ENCODE results near the gene KLF3.
A peak's percentile ranks its signal among the peaks of the same experiment; 100 is the strongest.
"Not testable (repeated sequence)": the region's sequence is repeated elsewhere in the genome, so short reads cannot be mapped to it uniquely, and the experiment has no call there.

KLF3 gene

DNA sequence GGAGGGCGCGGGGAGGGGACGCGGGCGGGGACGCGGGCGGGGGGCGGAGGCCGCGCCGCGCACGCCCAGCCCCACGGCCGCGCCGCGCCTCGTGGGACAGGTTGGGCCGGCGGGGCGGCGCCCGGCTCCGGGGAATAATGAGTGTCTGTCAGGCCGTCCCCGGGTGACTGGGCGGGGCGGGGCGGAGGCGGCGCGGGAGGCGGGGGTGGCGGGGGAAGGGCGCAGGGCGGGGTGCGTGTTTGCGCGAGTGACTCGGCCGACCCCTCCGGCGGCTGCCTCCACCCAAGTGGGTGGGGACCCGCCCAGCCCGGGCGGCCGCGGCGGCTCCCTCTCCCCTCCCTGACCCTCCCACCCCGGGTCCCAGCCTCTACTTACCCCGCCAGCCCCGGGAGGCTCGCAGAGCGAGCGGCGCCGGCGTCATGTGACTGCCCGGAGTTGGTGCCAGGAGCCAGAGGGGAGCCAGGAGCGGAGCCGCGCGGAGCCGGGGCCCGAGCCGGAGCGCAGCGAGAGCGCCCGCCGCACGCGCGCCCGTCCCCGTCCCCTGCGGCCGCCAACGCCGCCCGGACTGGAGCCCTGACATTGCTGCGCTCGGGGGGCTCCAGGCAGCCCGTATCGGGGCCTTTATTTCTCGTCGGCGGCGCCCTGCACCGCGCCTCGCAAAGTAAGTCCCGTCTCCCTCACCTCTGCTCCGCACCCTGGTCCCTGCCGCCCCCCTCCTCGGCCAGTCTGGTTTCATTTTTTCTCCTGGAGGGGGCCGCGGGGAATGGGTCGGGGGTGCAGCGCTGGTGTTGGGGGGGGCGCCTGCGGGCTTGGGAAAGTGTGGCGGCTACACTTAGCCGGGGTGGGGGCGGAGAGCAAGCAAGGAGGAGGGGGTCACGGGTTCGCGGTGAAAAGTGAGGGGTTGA, at the start of gene KLF3:
Gene KLF3, plus strand, starts transcription at position 399 of the 905 bp plus-strand sequence. CDS start 16,427 bp downstream, outside the sequence.
- H3K9me3 Mint-ChIP-seq = peaks cover 0 to 4% of the 10 kb centered on the region in 2 donors

DNA sequence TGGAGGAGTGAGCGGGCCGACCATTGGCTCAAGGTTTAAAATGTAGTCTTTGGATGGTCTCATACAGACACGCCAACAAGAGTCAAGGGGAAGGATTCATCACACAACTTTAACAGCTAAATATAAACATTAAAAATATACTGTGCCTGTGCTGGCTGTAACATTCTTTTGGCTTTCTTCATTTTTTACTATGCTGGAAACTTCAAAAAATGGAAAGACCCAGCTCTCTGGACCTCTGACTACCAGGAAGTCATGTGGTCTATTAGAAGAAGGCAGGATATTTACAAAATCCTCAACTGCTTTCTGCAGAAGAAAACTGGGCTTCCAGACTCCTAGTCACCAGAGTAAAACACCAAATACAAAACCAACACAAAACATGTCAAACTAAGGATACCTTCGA, 49.8 kb upstream of the KLF3 start:
- Mint-ChIP-seq H3K9me3 (no peaks in the 10 kb centered on the region), H3K27ac (no peak overlapping the region), H3K36me3 (peaks cover 0 to 1% of the 10 kb centered on the region in 2 donors), H3K4me3 (no peak overlapping the region), H3K27me3 (no peaks in the 10 kb centered on the region), H3K4me1 (peaks cover 4 to 5% of the 10 kb centered on the region in 2 donors)
- ATAC-seq (replicated peaks) (no peak), DNase-seq (no peak)

More for the DNA sequence above, at the start of gene KLF3:
- DNase-seq (peak; percentile 71), ATAC-seq (replicated peaks) (peak; percentile 76 to 84)
- peaks cover 40 to 56% of the 10 kb centered on the region in 2 donors for H3K4me1 Mint-ChIP-seq
- no peaks in the 10 kb centered on the region for H3K36me3 Mint-ChIP-seq
- H3K27me3 Mint-ChIP-seq = no peaks in the 10 kb centered on the region
- peak within 1 kb of the TSS; percentile 81 for H3K27ac Mint-ChIP-seq
- peak within 1 kb of the TSS; percentile 83 to 88 for H3K4me3 Mint-ChIP-seq

DNA sequence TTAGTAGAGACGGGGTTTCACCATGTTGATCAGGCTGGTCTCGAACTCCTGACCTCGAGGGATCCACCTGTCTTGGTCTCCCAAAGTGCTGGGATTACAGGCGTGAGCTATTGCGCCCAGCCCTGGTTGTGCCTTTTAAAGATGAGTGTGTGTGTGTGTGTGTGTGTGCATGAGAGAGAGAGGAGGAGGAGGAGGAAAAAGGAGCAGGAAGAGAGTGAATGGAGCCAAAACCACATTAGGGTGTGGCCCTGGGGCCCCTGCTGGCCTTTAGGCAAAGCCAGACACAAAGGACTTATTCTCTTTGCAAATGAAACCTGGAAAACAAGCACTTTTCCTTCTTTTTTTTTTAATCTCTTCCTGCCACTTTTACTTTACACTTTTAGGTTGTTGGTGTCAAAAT, 48.2 kb upstream of the KLF3 start:
- no peak for ATAC-seq (replicated peaks)
- Mint-ChIP-seq H3K27me3 (no peaks in the 10 kb centered on the region), H3K4me1 (peaks cover 4 to 7% of the 10 kb centered on the region in 2 donors), H3K36me3 (peaks cover 0 to 1% of the 10 kb centered on the region in 2 donors), H3K4me3 (no peak overlapping the region), H3K9me3 (no peaks in the 10 kb centered on the region), H3K27ac (no peak overlapping the region)
- no peak for DNase-seq

DNA sequence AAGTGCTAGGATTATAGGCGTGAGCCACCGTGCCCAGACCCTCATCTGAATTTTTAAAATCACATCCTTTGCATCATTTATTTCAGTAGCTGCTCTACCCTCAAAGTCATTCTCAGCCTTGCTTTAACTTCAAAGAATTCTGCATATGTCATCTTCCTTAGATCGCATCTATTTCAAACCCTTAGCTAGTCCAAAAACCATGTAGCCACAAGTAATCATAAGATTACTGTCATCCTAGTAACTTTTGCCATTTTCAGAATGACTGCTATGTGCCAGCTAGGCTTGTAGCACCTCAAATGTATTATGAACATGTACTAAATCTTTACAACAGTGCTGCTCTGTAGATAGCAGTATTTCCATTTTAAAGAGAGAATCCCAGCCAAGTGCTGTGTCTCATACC, 45.5 kb upstream of the KLF3 start:
- DNase-seq (no peak), ATAC-seq (replicated peaks) (no peak)
- Mint-ChIP-seq H3K9me3 (no peaks in the 10 kb centered on the region), H3K36me3 (peaks cover 0 to 1% of the 10 kb centered on the region in 2 donors), H3K4me3 (no peak overlapping the region), H3K4me1 (peaks cover 6 to 7% of the 10 kb centered on the region in 2 donors), H3K27ac (no peak overlapping the region), H3K27me3 (no peaks in the 10 kb centered on the region)

DNA sequence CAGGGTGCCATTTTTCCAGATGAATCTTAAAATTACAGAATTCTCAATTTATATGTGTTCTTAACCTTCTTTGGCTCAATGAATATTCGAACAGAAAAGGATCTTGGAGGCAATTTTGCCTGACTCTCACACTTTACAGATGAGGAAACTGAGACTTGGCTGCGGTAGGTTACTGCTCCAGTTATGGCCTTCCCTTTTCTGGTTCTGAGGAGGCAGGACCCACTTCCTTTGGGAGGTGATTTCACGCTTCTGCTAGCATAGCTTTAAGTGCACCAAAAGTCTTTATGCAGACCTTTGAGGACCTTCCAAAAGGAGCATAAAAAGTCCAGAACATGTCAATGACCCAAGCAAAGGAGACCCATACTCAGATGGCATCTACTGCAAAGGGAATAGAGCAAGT, 44.7 kb upstream of the KLF3 start:
- H3K27me3 Mint-ChIP-seq = no peaks in the 10 kb centered on the region
- H3K4me3 Mint-ChIP-seq = no peak overlapping the region
- no peak for ATAC-seq (replicated peaks)

DNA sequence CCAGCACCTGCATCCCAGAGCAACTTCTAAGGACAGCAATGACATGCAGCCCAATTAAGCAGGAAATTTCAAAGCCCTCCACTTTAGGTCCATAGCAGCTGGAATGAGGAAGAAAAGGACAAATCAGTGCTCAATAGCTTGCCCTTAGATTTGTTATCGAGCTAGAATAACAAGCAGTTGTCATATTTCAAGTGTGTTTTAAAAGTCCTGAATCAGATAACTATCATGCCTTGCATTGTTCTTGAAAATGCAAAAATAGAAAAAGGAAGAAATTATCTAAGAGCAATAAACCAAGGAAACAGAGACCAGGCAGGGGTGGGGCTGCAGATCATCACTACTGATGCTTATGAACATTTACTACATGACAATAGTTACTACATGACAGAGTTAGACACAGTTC, 43.9 kb upstream of the KLF3 start:
- H3K27ac Mint-ChIP-seq = no peak overlapping the region
- no peak overlapping the region for H3K4me3 Mint-ChIP-seq
- no peaks in the 10 kb centered on the region for H3K9me3 Mint-ChIP-seq
- H3K27me3 Mint-ChIP-seq = no peaks in the 10 kb centered on the region
- ATAC-seq (replicated peaks) (no peak), DNase-seq (no peak)
- H3K36me3 Mint-ChIP-seq = peaks cover 0 to 1% of the 10 kb centered on the region in 2 donors
- H3K4me1 Mint-ChIP-seq = peaks cover 6 to 7% of the 10 kb centered on the region in 2 donors

More for the DNA sequence above, 44.7 kb upstream of the KLF3 start:
- no peak overlapping the region for H3K27ac Mint-ChIP-seq
- peaks cover 6 to 7% of the 10 kb centered on the region in 2 donors for H3K4me1 Mint-ChIP-seq
- H3K36me3 Mint-ChIP-seq = peaks cover 0 to 1% of the 10 kb centered on the region in 2 donors
- DNase-seq = no peak
- no peaks in the 10 kb centered on the region for H3K9me3 Mint-ChIP-seq

DNA sequence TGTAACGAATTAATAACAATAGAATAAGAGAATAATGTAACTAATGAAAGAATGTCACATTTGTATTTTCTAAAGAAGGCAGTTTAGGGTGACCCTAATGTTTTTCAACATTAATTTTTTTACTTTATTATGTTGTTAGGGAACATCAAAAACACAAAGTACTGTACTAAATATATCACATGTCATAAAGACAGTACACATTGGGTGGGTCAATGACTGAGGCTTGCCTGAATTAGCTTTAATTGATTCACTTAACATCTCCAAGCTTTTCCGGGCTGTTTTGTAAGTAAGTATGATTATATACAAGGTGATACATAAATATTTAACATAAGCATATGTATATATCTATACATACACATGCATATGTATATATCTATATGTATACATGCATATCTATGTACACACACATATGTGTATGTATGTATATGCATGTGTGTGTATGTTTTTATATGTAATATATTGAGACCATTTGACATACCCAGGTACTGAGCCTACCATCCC, 43.4 kb upstream of the KLF3 start:
- H3K9me3 Mint-ChIP-seq = no peaks in the 10 kb centered on the region
- H3K36me3 Mint-ChIP-seq = peaks cover 0 to 1% of the 10 kb centered on the region in 2 donors
- H3K4me3 Mint-ChIP-seq = no peak overlapping the region
- peaks cover 6 to 7% of the 10 kb centered on the region in 2 donors for H3K4me1 Mint-ChIP-seq
- DNase-seq (no peak), ATAC-seq (replicated peaks) (no peak)
- no peak overlapping the region for H3K27ac Mint-ChIP-seq
- no peaks in the 10 kb centered on the region for H3K27me3 Mint-ChIP-seq

DNA sequence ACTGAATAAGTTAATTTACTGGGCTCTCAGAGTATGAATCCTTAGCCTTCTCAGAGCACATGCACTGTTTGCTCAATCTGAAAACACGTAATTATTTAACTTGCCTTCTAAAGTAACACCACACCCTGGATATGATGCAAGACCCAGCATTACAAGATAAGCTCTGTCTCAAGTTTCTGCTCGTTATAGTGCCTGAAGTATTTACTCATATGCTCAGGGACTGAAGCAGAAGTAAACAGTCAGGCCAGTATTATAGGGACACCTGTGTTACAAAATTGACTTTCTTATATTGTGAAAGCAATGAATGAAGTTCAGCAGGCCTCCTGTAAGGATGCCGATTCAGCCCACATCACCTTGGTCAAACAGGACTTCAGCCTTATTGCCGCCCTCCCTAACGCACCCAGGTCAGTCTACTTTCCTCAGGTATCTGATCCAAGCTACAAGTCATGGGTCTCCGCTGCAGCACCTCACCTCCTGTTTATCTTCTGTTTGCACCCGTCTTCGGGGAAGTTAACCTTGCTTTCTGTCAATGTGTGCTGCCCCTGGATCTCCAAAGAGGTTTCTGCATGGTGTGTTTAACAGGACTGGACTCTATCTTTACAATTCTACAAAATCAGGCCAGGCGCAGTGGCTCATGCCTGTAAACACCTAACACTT, 42.8 kb upstream of the KLF3 start:
- Mint-ChIP-seq H3K4me3 (no peak overlapping the region), H3K27ac (no peak overlapping the region), H3K9me3 (no peaks in the 10 kb centered on the region), H3K4me1 (peaks cover 5 to 7% of the 10 kb centered on the region in 2 donors), H3K36me3 (no peaks in the 10 kb centered on the region), H3K27me3 (no peaks in the 10 kb centered on the region)
- ATAC-seq (replicated peaks) (no peak), DNase-seq (no peak)

DNA sequence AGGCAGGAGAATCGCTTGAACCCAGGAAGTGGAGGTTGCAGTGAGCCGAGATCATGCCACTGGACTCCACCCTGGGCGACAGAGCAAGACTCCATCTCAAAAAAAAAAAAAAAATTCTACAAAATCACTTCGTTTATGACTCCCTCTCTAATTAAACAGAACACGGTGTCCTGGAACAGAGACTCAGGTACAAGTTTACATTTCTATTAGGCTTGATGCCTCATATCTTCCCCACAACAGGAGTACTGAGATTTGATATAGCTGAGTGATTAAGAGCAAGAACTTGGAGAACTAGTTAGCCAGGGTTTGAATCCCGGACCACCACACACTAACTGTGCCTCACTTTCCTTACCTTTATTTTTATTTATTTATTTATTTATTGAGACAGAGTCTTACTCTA, 42.2 kb upstream of the KLF3 start:
- no peak for ATAC-seq (replicated peaks)
- Mint-ChIP-seq H3K36me3 (no peaks in the 10 kb centered on the region), H3K4me3 (no peak overlapping the region), H3K27ac (no peak overlapping the region), H3K27me3 (no peaks in the 10 kb centered on the region), H3K4me1 (peaks cover 5 to 7% of the 10 kb centered on the region in 2 donors), H3K9me3 (no peaks in the 10 kb centered on the region)
- DNase-seq = no peak

DNA sequence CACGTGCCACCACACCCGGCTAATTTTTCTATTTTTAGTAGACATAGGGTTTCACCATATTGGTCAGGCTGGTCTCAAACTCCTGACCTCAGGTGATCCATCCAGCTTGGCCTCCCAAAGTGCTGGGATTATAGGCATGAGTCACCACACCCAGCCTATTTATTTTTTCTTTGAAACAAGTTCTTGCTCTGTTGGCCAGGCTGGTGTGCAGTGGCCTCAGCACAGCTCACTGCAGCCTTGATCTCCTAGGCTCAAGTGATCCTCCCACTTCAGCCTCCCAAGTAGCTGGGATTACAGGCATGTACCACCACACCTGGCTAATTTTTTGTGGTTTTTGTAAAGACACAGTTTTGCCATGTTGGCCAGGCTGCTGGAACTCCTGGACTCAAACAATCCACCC, 41.7 kb upstream of the KLF3 start:
- not testable (repeated sequence) for H3K27me3 Mint-ChIP-seq; H3K36me3 Mint-ChIP-seq; H3K9me3 Mint-ChIP-seq; H3K4me3 Mint-ChIP-seq; H3K27ac Mint-ChIP-seq; DNase-seq; ATAC-seq (replicated peaks); H3K4me1 Mint-ChIP-seq

DNA sequence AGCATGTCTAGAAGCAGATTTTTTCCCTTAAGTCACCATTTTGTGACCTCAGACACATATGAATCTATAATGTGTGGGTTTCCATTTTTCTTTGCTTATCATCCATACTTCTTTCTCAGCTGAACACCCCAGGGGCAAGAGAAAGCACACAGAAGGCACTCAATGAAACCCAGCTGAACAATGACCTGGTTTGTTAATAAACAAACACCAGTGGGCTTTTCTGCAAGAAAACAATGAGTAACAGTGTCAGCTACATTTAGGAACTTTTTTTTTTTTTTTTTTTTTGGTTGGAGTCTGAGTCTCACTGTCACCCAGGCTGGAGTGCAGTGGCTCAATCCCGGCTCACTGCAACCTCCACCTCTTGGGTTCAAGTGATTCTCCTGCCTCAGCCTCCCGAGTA, 40.7 kb upstream of the KLF3 start:
- no peak for ATAC-seq (replicated peaks)
- Mint-ChIP-seq H3K27ac (no peak overlapping the region), H3K9me3 (no peaks in the 10 kb centered on the region), H3K4me1 (peaks cover 5 to 7% of the 10 kb centered on the region in 2 donors), H3K36me3 (peaks cover 0 to 3% of the 10 kb centered on the region in 2 donors), H3K4me3 (no peak overlapping the region), H3K27me3 (no peaks in the 10 kb centered on the region)
- DNase-seq = no peak

DNA sequence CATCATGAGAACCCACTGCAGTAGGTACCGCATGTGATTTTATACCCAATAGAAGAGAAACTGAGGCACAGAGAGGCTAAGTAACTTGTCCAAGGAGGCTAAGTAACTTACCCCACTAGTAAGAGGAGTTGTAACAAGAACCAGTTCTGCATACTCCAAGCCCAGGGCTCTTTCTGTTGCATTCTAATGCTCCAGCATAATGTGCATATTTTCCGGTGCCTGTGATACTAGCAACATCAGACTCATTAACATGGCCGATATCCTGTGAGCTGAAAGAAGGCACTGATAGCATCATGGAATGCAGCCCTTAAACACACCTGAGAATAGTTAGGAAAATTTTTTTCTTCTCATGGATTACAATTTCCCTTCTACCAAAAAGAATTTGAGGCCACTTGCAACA, 39.7 kb upstream of the KLF3 start:
- Mint-ChIP-seq H3K27me3 (no peaks in the 10 kb centered on the region), H3K9me3 (no peaks in the 10 kb centered on the region), H3K36me3 (peaks cover 0 to 3% of the 10 kb centered on the region in 2 donors), H3K4me1 (peaks cover 5 to 7% of the 10 kb centered on the region in 2 donors), H3K4me3 (no peak overlapping the region), H3K27ac (no peak overlapping the region)
- DNase-seq = no peak
- ATAC-seq (replicated peaks) = no peak

DNA sequence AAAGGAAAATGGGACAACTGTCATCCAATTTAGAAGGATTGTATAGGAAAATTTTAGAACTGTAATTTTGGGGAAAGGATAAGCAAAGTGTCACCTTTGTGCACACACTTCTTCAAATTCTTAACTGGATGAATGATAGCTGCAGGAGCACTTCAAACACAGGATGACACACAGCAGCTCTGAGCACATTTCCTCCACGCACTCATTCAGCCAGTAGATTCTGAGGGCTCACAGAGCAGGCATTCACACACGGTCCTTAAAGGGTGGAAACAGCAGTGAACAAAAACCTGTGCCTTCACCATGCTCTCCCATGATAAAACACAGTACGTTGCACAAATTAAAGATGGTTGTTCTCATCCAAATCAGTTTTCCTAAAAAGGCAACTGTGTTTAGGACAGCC, 38.5 kb upstream of the KLF3 start:
- DNase-seq (no peak), ATAC-seq (replicated peaks) (no peak)
- Mint-ChIP-seq H3K4me3 (no peak overlapping the region), H3K27ac (no peak overlapping the region), H3K27me3 (no peaks in the 10 kb centered on the region), H3K36me3 (peaks cover 0 to 3% of the 10 kb centered on the region in 2 donors), H3K4me1 (peaks cover 0 to 2% of the 10 kb centered on the region in 2 donors), H3K9me3 (no peaks in the 10 kb centered on the region)

DNA sequence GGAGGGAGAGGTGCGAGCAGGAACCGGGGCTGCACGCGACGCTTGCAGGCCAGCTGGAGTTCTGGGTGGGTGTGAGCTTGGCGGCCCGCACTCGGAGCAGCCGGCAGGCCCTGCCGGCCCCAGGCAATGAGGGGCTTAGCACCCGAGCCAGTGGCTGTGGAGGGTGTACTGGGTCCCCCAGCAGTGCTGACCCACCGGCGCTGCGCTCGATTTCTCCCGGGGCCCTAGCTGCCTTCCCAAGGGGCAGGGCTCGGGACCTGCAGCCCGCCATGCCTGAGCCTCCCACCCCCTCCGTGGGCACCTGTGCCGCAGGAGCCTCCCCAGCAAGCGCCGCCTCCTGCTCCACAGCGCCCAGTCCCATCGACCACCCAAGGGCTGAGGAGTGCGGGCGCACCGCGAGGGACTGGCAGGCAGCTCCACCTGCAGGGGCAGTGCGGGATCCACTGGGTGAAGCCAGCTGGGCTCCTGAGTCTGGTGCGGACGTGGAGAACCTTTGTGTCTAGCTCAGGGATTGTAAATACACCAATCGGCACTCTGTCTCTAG, 37.0 kb upstream of the KLF3 start:
- H3K27ac Mint-ChIP-seq; H3K27me3 Mint-ChIP-seq; H3K4me1 Mint-ChIP-seq; DNase-seq; ATAC-seq (replicated peaks); H3K36me3 Mint-ChIP-seq; H3K4me3 Mint-ChIP-seq; H3K9me3 Mint-ChIP-seq: not testable (repeated sequence)
